Tibial artery (tissue), 4 donors: ENCODE results near the gene SLC43A2.

Experiments used
- DNase-seq, 2 donors: peaks; one replicate each; pipeline ENCODE4 v3.0.0-alpha.2; 2019
- H3K27ac ChIP-seq, 2 donors: fragments of 200-600 bp; sonication (generic) in 1 of 2; 1 replicate in 1 of 2; 2 replicates in 1 of 2; pipeline ENCODE4 v1.5.1; 2018 to 2019; ENCODE audit warnings: mild to moderate bottlenecking in 1 of 2
- H3K27me3 ChIP-seq, 2 donors: fragments of 200-600 bp; sonication (generic) in 1 of 2; one replicate each; pipeline versions ENCODE4 v1.5.1 to v1.6.0; 2016 to 2019
- H3K36me3 ChIP-seq, 3 donors: fragments of 200-600 bp; sonication (generic) in 2 of 3; one replicate each; pipeline ENCODE4 v1.5.1; 2016 to 2019; ENCODE audit warnings: mild to moderate bottlenecking in 2 of 3
- H3K4me1 ChIP-seq, 4 donors: fragments of 200-600 bp; sonication (generic) in 2 of 4; 1 replicate in 3 of 4; 2 replicates in 1 of 4; pipeline ENCODE4 v1.5.1; 2016 to 2019
- H3K4me3 ChIP-seq, 2 donors: fragments of 200-600 bp; sonication (generic) in 1 of 2; 1 replicate in 1 of 2; 2 replicates in 1 of 2; pipeline ENCODE4 v1.5.1; 2018 to 2019; ENCODE audit warnings: mild to moderate bottlenecking in 2 of 2
- H3K9me3 ChIP-seq, 3 donors: fragments of 200-600 bp; sonication (generic) in 1 of 3; one replicate each; pipeline ENCODE4 v1.5.1; 2016 to 2019
- CTCF ChIP-seq, 2 experiments: fragments of 200-600 bp in 1 of 2; fragments of 450-650 bp in 1 of 2; IDR thresholded peaks; one replicate each; pipeline ENCODE4 v1.5.1; 2017 to 2019; ENCODE audit warnings: antibody characterized with exemption in 2 of 2, mild to moderate bottlenecking in 1 of 2, moderate library complexity in 1 of 2
- intact Hi-C: fragments of 100-400 bp; cut with DNase I; formaldehyde crosslinking; loops from one replicate; pipeline ENCODE4 v1.15.0; 2023; ENCODE audit warnings: low total_unique reads

SLC43A2 gene

DNA sequence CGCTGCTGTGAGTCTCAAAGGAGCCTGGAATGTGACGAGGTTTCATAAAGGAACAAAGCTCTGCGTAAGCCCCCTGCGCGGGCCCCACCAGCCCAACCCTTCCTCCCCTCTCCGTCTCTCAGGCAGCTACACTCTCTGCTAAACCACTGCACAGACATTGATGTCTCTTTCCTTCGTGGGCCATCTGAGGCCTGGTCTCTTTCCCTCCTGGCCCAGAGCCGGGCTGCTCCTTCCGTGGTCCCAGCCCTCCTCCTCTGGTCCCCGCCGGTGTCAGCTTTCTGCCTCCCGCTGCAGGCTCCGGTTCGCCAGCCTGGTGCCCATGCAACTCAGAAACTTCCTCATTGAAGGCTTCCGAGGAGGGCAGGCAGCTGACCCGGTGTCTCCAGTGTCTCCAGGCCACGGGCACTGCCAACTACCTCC is 9.5 kb upstream of the SLC43A2 start:
- peaks cover 0 to 4% (median 0%) of the 10 kb centered on the region in 4 donors for H3K4me1 ChIP-seq
- H3K27ac ChIP-seq: no peak overlapping the region
- H3K27me3 ChIP-seq: no peaks in the 10 kb centered on the region
- peaks cover 0 to 7% (median 0%) of the 10 kb centered on the region in 3 donors for H3K36me3 ChIP-seq
- intact Hi-C loops: no loop called here
- no peaks in the 10 kb centered on the region for H3K9me3 ChIP-seq
- TF ChIP-seq CTCF (IDR thresholded peaks at IDR 0.05): no peak
- DNase-seq: no peak
- H3K4me3 ChIP-seq: no peak overlapping the region

GRCh38 chr17:1636732-1637285 is 8.2 kb upstream of the SLC43A2 start:
- no peak for TF ChIP-seq CTCF (IDR thresholded peaks at IDR 0.05)
- no peak overlapping the region for H3K27ac ChIP-seq
- no peaks in the 10 kb centered on the region for H3K27me3 ChIP-seq
- peaks cover 0 to 7% (median 0%) of the 10 kb centered on the region in 3 donors for H3K36me3 ChIP-seq
- H3K4me3 ChIP-seq: no peak overlapping the region
- DNase-seq: no peak
- H3K4me1 ChIP-seq: peaks cover 0 to 4% (median 0%) of the 10 kb centered on the region in 4 donors
- no peaks in the 10 kb centered on the region for H3K9me3 ChIP-seq
- intact Hi-C loops: no loop called here

DNA sequence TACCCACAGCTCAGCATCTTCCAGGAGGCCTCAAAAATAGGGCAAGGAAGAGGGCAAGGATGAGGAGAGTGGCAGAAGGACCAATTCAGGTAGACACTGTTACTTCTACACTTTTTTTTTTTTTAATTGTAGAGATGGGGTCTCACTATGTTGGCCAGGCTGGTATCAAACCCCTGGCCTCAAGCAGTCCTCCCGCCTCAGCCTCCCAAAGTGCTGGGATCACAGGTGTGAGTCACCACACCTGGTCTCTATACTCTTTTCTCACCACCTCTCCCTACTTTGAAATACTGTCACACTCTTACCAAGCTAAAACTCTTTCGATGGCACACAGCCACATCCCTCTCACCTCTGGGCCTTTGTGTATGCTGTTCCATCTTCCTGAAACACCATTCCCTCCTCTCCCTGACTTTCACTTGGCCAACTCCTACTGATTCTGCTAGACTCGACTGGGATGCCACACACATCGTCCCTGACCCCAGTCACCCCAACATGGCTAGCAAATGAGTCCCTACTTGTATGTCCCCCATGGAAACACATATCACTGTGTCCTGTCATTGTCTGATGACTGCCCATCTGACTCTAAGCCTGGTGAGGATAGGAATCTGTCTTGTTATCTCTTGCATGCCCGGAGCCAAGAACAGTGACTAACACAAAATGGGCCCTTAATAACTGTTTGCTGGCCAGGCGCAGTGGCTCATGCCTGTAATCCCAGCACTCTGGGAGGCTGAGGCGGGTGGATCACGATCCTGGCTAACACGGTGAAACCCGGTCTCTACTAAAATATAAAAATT is 7.2 kb upstream of the SLC43A2 start:
- H3K36me3 ChIP-seq: peaks cover 0 to 7% (median 0%) of the 10 kb centered on the region in 3 donors
- TF ChIP-seq CTCF (IDR thresholded peaks at IDR 0.05): no peak
- intact Hi-C loops: no loop called here
- H3K4me1 ChIP-seq: peaks cover 0 to 4% (median 0%) of the 10 kb centered on the region in 4 donors
- no peaks in the 10 kb centered on the region for H3K9me3 ChIP-seq
- H3K4me3 ChIP-seq: no peak overlapping the region
- no peak for DNase-seq
- H3K27ac ChIP-seq: no peak overlapping the region
- H3K27me3 ChIP-seq: no peaks in the 10 kb centered on the region

- Histone ChIP-seq H3K4me1 (peaks cover 0 to 5% (median under 1%) of the 10 kb centered on the region in 4 donors), H3K27ac (no peak overlapping the region), H3K9me3 (no peaks in the 10 kb centered on the region), H3K4me3 (no peak overlapping the region), H3K27me3 (no peaks in the 10 kb centered on the region), H3K36me3 (peaks cover 0 to 7% (median 0%) of the 10 kb centered on the region in 3 donors)
- TF ChIP-seq CTCF (IDR thresholded peaks at IDR 0.05): no peak
- intact Hi-C loops: no loop called here
- DNase-seq: no peak
These were observed 6.4 kb upstream of the SLC43A2 start for GRCh38 chr17:1634841-1635650.

DNA sequence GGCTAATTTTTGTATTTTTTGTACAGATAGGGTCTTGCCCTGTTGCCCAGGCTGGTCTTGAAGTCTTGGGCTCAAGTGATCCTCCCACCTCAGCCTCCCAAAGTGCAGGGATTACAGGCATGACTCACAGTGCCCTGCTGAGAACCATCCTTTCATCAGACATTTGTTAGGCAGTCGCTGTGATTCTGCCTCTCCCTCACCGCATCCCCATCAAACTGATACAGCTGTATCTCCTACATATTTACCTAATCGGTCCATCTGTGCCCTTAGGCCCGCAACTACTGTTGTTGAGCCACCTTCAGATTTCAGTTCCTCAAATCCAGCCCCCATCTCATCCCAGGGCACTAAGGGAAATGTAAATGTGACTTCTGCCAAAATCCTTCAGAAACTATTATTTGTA is 2.0 kb upstream of the SLC43A2 start:
- H3K36me3 ChIP-seq: peaks cover 0 to 7% (median 0%) of the 10 kb centered on the region in 3 donors
- peaks cover 0 to 31% (median 24%) of the 10 kb centered on the region in 4 donors for H3K4me1 ChIP-seq
- TF ChIP-seq CTCF (IDR thresholded peaks at IDR 0.05): no peak
- H3K27me3 ChIP-seq: no peaks in the 10 kb centered on the region
- H3K27ac ChIP-seq: no peak overlapping the region
- no peak overlapping the region for H3K4me3 ChIP-seq
- no peaks in the 10 kb centered on the region for H3K9me3 ChIP-seq
- intact Hi-C loops: no loop called here
- DNase-seq: no peak
